ENCODE data around the gene NRG2. TPM values are rescaled to one million over a fixed set of nuclear protein-coding genes. Genes with fewer than 3 reads are reported as not detected.

The NRG2 gene
- total RNA-seq, 6 donors from 2014 or later, result 0.46 to 4.2 (median 1.5) TPM

- ATAC-seq (ENCODE audit: low FRiP score in 2 of 2) (no peak), DNase-seq (no peak)
- no peaks in the 10 kb centered on the region for H3K27me3 ChIP-seq
- H3K4me1 ChIP-seq, result no peaks in the 10 kb centered on the region
- no peaks in the 10 kb centered on the region for H3K36me3 ChIP-seq
- WGBS, 2 donors, result 54% methylated on average over 2 of the region's 2 CpGs; no CpG with 5 or more reads in 1 of the 2 donors
- no peak overlapping the region for H3K4me3 ChIP-seq
- H3K27ac ChIP-seq, result no peak overlapping the region
- H3K9me3 ChIP-seq, result no peaks in the 10 kb centered on the region
- no peak for TF ChIP-seq CTCF (IDR thresholded peaks at IDR 0.05)
- no peak for TF ChIP-seq POLR2AphosphoS5 (IDR thresholded peaks at IDR 0.05)
- no peak for TF ChIP-seq EP300 (IDR thresholded peaks at IDR 0.05)
- TF ChIP-seq POLR2A (IDR thresholded peaks at IDR 0.05), result no peak
Observed at GRCh38 chr5:139811274-139811607, 231.9 kb downstream of the NRG2 start.

GRCh38 chr5:139810341-139811273 lies 232.5 kb downstream of the NRG2 start:
- no peaks in the 10 kb centered on the region for H3K9me3 ChIP-seq
- no peaks in the 10 kb centered on the region for H3K27me3 ChIP-seq
- H3K4me3 ChIP-seq, result no peak overlapping the region
- TF ChIP-seq CTCF (IDR thresholded peaks at IDR 0.05) (no peak), POLR2AphosphoS5 (IDR thresholded peaks at IDR 0.05) (no peak), EP300 (IDR thresholded peaks at IDR 0.05) (no peak), POLR2A (IDR thresholded peaks at IDR 0.05) (no peak)
- ATAC-seq (ENCODE audit: low FRiP score in 2 of 2), result no peak
- WGBS, 2 donors, result 84 to 88% methylated on average over 7 to 8 of the region's 8 CpGs
- no peak overlapping the region for H3K27ac ChIP-seq
- H3K4me1 ChIP-seq, result no peaks in the 10 kb centered on the region
- no peaks in the 10 kb centered on the region for H3K36me3 ChIP-seq
- DNase-seq, result no peak

- Histone ChIP-seq H3K9me3 (no peaks in the 10 kb centered on the region), H3K27ac (no peak overlapping the region), H3K4me3 (no peak overlapping the region), H3K4me1 (no peaks in the 10 kb centered on the region), H3K27me3 (no peaks in the 10 kb centered on the region), H3K36me3 (no peaks in the 10 kb centered on the region)
- WGBS, 2 donors, result 80 to 84% methylated on average over 9 to 11 of the region's 11 CpGs
- no peak for TF ChIP-seq EP300 (IDR thresholded peaks at IDR 0.05)
- TF ChIP-seq POLR2AphosphoS5 (IDR thresholded peaks at IDR 0.05), result no peak
- DNase-seq (no peak), ATAC-seq (ENCODE audit: low FRiP score in 2 of 2) (no peak)
Observed at GRCh38 chr5:139809331-139809810, 233.7 kb downstream of the NRG2 start.

GRCh38 chr5:139808481-139809330 lies 234.4 kb downstream of the NRG2 start:
- Histone ChIP-seq H3K4me1 (no peaks in the 10 kb centered on the region), H3K36me3 (no peaks in the 10 kb centered on the region), H3K9me3 (no peaks in the 10 kb centered on the region), H3K4me3 (no peak overlapping the region), H3K27me3 (no peaks in the 10 kb centered on the region), H3K27ac (no peak overlapping the region)
- DNase-seq (peak in 1 of 2 donors; percentile 89), ATAC-seq (ENCODE audit: low FRiP score in 2 of 2) (peak in 1 of 2 donors; percentile 49)
- no peak for TF ChIP-seq EP300 (IDR thresholded peaks at IDR 0.05)
- no peak for TF ChIP-seq CTCF (IDR thresholded peaks at IDR 0.05)
- no peak for TF ChIP-seq POLR2A (IDR thresholded peaks at IDR 0.05)
- TF ChIP-seq POLR2AphosphoS5 (IDR thresholded peaks at IDR 0.05), result no peak
- 45 to 53% methylated on average over 11 to 17 of the region's 19 CpGs for WGBS, 2 donors

- no peak overlapping the region for H3K4me3 ChIP-seq
- no peak for TF ChIP-seq POLR2A (IDR thresholded peaks at IDR 0.05)
- no peak for TF ChIP-seq CTCF (IDR thresholded peaks at IDR 0.05)
- no peak for TF ChIP-seq EP300 (IDR thresholded peaks at IDR 0.05)
- TF ChIP-seq POLR2AphosphoS5 (IDR thresholded peaks at IDR 0.05), result no peak
- no peaks in the 10 kb centered on the region for H3K36me3 ChIP-seq
- no peaks in the 10 kb centered on the region for H3K9me3 ChIP-seq
- H3K4me1 ChIP-seq, result no peaks in the 10 kb centered on the region
- H3K27me3 ChIP-seq, result no peaks in the 10 kb centered on the region
- ATAC-seq (ENCODE audit: low FRiP score in 2 of 2) (no peak), DNase-seq (no peak)
- no peak overlapping the region for H3K27ac ChIP-seq
- WGBS, 2 donors, result 51 to 56% methylated on average over 5 to 6 of the region's 6 CpGs
Observed at GRCh38 chr5:139807647-139808030, 235.5 kb downstream of the NRG2 start.
